KOPT-K1 (cell line): Measurements from ENCODE around the gene CXCL1.

Source experiments
- H3K27ac ChIP-seq: fragments of 200-600 bp; sonication (generic); 2 replicates; pipeline ENCODE4 v1.5.1; 2016; ENCODE audit warnings: antibody characterized with exemption, mild to moderate bottlenecking, low read depth, low read length; ENCODE audit not compliant: poor library complexity, severe bottlenecking
- H3K36me3 ChIP-seq: fragments of 200-600 bp; sonication (generic); 2 replicates; pipeline ENCODE4 v1.5.1; 2017; ENCODE audit warnings: antibody characterized with exemption, mild to moderate bottlenecking, low read length, moderate library complexity; ENCODE audit not compliant: insufficient read depth
- H3K9me3 ChIP-seq: fragments of 200-600 bp; sonication (generic); 2 replicates; pipeline ENCODE4 v1.5.1; 2017; ENCODE audit warnings: antibody characterized with exemption, low read length, mild to moderate bottlenecking; ENCODE audit not compliant: insufficient read depth, poor library complexity, severe bottlenecking

The CXCL1 gene

GRCh38 chr4:73912191-73912590 is 43.0 kb downstream of the CXCL1 start:
- Histone ChIP-seq H3K9me3 (no peaks in the 10 kb centered on the region), H3K27ac (no peak overlapping the region), H3K36me3 (no peaks in the 10 kb centered on the region)

DNA sequence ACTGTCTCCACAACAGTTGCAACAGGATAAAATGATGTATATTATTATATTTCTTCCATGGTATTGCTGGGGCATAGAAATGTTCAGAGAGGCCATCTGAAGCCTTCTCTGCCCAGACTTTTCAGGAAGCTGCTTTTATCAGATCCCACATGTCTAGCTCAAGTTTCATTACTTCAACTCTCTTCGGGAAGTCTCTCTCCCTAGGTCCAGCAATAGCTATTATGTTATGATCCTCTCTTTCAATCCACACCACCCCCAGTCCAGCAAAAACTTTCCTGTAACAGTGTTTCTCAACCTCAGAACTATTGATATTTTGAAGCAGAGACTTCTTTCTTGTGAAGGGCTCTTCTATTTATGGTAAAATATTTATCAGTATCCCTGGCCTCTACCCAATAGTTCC is 44.9 kb downstream of the CXCL1 start:
- no peaks in the 10 kb centered on the region for H3K36me3 ChIP-seq
- H3K27ac ChIP-seq, result no peak overlapping the region
- H3K9me3 ChIP-seq, result no peaks in the 10 kb centered on the region

DNA sequence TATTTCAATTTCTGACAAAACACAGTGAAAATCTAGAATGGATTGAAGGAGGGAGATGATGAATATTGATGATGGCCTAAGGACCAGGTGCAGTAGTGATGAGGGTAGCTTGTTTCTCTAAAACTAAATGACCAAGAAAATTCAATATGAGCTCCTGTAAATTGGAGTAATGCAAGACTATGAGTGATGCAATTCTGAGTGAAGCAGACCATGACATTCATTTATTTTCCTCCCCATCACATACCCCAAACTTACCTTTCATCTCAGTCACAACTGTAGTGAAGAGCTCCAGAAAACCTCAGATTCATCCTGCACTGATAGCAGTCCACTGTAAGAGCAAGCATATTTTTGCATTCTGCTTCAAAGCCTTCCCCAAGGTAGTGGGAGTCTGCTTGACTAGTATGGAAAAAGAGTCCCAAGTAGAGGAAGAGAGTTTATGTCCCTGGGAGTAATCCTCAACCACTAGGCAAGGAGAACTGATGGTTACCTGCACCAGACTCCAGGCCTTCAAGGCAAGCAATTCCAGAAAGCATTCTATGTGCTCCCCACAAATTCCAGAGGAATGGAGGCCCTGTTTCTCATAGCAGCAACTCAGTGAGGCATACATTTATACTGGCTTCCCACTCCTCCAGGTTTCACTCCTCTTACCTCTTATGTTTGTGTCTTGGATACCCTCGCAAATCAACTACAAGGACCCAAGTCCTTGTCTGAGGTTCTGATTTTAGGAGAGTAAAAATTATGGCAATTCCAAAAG is 47.2 kb downstream of the CXCL1 start:
- Histone ChIP-seq H3K27ac (no peak overlapping the region), H3K9me3 (no peaks in the 10 kb centered on the region), H3K36me3 (no peaks in the 10 kb centered on the region)

- H3K27ac ChIP-seq, result no peak overlapping the region
- H3K9me3 ChIP-seq, result no peaks in the 10 kb centered on the region
- no peaks in the 10 kb centered on the region for H3K36me3 ChIP-seq
Observed at GRCh38 chr4:73917081-73917501, 47.9 kb downstream of the CXCL1 start.

GRCh38 chr4:73918058-73918457 is 48.9 kb downstream of the CXCL1 start:
- H3K27ac ChIP-seq, result no peak overlapping the region
- no peaks in the 10 kb centered on the region for H3K9me3 ChIP-seq
- no peaks in the 10 kb centered on the region for H3K36me3 ChIP-seq

GRCh38 chr4:73919691-73920090 is 50.5 kb downstream of the CXCL1 start:
- no peaks in the 10 kb centered on the region for H3K36me3 ChIP-seq
- H3K27ac ChIP-seq, result no peak overlapping the region
- H3K9me3 ChIP-seq, result no peaks in the 10 kb centered on the region
